ENCODE measurements around the gene BCAN.

Gene BCAN

DNA sequence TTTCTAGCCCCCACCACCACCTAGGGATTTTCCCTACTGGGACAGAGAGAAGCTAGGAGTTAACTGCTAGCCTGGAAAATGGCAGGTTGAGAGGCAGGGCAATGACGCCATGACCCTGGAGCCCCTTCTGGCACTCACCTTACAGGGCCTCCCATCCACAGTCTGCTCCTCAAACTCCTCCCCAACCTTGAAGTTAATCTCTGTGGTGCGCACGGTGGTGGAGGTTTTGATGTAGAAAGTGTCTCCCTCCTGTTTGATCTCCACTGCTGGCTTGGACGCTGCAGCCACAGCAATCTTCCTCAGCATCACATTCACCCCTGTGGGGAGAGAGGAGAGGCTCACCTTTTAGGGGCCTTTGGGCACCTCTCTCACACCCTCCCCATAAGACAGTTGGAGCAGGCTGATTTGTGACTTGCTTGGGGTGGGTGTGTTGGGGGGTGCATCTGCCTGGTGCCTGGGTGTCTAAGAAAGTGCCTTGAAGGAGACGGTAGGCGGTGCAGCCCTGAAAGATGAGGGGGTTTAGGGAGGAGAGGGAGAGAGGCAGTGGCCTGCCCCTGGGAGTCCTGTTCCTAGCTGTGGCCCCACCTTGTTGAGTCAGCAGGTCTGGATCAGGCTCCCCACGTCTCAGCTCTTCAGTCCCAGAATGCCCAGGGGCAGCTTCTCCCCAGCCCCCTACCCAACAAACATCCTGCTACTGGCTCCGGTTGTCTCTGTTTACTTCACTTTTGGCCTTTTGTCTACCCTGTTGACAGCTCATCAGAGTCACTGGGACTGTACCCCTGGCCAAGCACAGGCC is 59.0 kb downstream of the BCAN start:
- DNase-seq (ENCODE audit: low spot score) = no peak

DNA sequence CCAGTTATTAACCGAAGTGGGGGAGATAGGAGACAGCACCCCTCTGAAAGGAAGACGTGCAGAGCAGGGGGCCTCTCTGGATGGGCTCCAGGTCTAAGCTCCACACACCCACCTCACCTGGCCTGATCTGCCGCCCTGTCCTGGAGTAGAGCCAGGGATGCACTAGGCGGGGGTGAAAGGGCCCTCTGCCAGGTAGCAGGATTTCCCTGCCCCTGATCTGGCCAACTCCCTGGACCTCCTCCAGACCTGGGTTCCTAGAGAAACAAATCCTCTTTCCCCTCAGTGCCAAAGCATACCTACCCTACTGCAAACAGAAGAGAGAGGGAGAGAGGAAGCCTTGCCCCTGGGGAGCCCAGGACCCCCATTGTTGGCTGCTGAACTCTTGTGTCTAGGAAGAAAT is 61.4 kb downstream of the BCAN start:
- no peak for DNase-seq (ENCODE audit: low spot score)

DNA sequence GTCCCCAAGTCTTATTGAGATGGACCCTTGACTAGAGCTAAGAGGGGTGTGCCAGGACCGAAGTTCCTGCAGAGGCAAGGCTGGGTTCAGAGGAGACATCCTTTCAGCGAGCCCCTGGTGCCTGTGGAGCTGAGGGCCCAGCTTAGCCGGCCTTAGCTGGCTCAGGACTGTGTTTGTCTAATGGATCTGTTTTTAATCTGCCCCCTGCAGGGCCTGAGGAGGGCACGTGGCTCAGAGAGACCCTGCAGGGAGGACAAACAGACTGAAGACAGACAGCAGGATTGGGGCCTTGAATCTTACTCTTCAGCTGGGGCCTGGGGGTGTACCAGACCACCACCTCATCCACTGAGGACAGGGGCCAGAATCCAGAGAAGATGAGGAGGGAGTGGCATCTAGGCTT is 61.8 kb downstream of the BCAN start:
- no peak for DNase-seq (ENCODE audit: low spot score)

DNA sequence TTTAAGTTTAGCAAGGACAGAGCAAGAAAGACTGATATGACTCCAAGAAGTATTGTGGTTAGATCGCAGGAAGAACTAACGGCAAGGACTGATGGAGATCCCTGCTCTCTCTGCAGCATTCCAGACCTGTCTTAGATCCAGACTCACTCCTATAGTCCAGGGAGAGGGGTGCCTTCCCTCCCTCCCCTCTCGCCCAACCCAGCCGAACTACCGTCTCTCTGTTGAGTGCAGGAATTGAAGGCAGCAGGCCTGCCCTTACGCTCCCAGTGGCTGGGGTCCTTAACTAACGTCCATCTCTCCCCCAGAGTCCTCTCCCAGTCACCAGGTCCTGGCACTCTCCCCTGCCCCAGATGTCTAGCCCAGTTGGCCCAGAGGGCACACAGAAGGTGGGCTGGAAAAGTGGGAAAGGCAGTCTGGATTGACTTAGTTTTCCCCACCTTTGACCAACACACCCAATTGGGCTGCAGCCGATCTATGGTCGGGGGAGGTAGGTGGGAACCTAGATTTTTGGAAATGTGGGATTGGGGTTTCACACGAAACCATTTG is 62.3 kb downstream of the BCAN start:
- no peak for DNase-seq (ENCODE audit: low spot score)

DNA sequence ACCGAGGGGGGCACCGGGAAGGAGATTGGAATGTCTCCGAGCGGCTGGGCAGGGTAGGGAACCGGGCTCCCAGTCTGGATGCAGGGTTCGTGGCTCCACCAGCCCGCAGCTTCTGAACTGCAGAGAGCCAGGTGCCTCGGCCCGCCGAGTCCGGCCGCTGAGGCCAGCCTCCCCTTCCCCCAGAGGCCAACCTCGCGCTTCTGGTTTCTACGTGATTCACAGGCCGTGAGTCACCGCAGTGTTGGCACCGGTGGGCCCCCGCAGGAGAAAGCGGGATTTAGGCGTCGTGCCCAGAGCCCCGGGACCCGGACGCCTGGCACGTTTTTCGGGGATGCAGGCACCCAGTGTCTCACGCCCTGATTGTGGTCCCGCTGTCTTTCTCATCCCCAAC is 63.0 kb downstream of the BCAN start:
- DNase-seq (ENCODE audit: low spot score) = no peak

DNA sequence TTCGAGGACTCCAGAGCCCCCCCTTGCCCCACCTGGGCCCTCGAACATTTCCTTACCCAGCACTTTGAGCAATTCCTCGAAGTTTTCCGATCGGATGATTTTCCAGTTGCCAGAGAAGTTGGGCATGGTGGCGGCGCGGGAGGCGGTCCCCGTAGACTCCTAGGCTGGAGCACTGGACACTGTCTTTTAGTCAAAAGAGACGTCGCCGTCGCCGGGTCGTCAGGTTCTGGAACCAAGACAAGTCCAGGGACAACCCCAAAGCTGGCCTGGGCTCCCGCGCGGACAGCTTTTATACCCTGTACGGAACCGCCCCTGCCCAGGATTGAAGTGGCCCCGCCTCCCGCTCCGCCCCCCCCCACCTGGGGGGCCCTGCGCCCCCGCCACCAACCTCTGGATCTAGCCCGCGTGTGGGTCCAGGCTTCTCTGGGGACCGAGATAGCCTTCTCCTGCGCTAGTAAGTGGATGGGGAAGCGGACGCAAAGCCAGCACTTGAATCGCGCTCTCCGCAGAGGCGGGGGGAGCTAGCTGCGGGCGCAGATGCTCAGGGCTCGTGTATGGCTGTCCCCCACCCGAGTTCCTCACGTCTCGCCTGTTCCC is 63.5 kb downstream of the BCAN start, which contains the start of gene CRABP2:
TSS of gene CRABP2 (minus strand) at position 263 of the 597 bp plus-strand sequence. CDS start at position 126, 137 bp downstream.
- DNase-seq (ENCODE audit: low spot score) = no peak

DNA sequence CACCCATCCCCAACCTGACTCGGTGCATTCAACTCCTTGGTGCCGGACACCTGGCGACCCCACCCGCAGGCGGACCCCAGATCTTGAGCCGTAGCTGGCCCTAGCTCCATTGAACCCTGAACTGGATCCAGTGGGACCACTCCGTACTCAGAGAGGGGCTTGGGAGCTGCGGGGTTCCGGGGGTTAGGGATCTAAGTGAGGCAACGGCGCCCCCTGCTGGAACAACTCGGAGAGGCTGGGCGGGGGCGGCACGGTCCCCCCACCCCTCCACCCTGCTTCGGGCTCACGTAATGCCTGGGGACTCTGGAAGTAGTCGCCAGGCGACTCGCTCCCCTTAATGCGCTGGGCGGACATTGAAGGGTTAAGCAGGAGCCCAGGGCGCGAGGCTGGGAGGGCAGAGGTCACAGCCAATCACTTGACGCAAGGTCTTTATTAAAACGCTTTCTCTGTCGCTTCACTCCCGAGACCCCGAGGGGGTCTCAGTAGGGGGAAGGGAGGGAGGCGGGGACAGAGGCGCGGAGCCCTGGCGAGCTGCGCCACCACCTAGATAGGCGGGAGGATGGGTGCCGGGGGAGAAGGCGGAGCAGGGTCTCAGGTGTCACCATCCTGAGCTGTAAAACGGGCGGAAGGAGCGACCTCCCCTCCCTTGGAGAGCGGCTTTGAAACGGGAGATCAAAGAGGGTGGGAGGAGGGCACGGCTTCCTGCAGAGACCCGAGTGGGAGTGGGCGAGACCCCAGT is 64.2 kb downstream of the BCAN start:
- peak; percentile 55 for DNase-seq (ENCODE audit: low spot score)

DNA sequence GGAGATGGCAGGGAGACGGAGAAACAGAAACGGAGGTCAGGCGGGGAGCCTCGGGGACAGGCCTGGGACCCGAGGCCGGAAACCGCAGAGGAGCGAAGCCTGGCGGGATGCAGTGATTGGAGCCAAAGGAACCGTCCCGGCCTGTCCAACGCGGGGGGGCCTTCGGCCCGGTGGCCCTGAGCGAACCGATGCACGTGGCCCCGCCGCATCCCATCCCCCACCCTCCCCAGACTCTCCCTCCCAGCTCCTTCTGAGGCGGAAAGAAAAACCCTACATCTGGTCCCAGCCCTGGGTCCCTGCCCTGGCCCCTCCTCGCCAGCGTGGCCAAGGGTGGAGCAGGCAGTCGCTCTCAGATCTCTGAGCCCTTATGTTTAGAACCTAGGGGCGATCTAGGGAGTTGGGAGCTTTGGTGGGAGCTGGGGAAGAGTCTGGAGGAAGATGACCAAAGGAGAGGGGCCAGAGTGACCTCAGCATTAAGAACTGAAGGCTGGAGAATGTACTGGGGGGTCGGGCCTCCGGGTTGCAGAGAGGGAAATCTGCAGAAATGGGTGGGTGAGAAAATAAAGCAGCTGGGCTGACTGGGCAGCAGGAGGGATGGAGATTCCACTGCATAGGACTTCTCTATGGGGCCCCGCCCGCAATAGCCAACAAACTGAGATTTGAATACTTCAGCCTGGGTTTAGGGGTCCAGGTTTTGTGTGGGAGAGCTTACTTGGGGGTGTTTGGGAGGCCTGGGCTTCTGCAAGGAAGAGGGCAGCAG is 64.9 kb downstream of the BCAN start:
- no peak for DNase-seq (ENCODE audit: low spot score)

DNA sequence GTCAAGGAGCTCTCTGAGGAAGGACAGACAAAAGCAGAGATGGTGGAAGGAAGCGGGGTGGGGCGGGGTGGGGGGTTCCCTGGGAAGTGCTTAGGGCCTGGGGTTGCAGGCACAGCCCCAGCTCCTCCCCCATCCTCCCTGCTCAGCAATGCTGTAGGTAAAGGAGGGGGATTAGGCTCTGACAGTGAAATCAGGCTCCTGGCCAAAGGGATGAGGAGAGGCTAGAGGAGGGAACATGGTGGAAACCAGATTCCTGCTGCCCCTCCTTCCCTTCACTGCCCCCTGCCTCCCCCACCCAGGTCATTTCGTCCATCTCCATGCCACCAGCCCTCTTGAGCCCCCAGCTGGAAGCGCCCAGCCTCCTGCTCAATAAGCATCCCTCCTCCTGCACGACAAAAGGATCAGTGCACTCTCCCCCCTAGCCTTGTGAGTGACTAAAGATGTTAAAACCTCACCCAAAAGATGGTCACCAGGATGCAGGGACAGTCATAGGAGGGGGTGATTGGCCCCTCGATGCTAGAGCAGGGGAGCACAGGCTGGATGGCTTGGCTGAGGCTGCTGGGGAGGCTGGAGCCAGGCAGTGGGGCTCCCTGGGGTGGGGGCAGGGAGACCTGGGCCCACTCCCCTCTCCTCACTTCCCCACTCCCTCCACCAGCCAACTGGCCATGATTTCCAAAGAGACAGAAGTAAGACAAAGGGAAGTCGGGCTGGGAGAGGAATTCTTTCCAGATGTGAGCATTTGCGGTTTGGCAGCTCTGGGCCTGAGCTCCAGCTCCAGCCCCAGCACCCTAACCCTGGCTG is 65.7 kb downstream of the BCAN start:
- DNase-seq (ENCODE audit: low spot score) = no peak

DNA sequence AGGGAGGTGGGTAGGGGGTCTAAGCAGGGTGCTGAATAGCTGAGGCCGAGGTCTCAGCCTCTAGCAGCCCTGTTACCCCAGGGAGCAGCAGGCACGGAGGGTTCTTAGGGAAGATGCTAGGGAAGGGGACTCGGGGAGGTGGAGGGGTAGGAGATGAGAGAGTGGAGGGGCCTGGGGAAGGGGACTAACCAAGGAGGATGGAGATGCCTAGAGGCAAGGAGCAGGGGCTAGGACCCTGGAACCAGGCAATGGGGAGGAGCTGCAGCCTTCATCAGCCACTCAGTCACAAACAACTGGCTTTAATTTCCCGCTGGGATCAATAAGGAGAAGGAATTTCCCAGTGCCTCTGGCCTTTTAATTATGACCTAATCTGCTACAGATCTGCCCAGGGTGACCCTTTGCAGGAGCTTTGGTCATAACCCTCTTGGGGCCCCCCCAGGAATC is 66.3 kb downstream of the BCAN start:
- no peak for DNase-seq (ENCODE audit: low spot score)

DNA sequence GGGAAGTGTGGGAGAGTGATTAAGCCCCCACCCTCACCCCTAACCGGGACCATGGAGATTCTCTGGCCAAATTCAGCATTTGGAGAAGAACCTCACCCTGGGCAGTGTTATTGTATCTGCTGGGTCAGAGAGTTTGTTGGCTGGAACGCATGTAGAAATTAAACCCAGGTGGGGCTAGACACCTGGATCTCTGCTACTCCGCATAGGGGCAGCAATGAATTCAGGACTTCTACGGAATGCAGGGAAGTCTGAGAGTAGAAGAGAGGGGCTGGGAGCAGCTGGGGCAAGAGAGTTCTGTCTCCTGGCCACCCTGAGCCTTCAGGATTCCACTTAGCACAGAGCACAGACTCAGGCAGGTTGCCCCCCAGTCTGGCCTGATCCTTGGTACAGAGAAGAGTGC is 67.1 kb downstream of the BCAN start:
- DNase-seq (ENCODE audit: low spot score) = no peak

Data from CD4-positive, alpha-beta T cell treated with Interleukin-6 at 100 ng/mL for 8 hours (primary cell).